Testis (tissue), 5 donors: ENCODE measurements around the gene DTX3. TPM values are rescaled to one million over a fixed set of nuclear protein-coding genes. Genes with fewer than 3 reads are reported as not detected.
"Not testable (repeated sequence)": the region's sequence is repeated elsewhere in the genome, so short reads cannot be mapped to it uniquely, and the experiment has no call there.

Experiments
- DNase-seq: peaks from one replicate; pipeline ENCODE4 v3.0.0-alpha.2; 2019
- H3K27ac ChIP-seq, 2 donors: fragments of 200-600 bp; sonication (generic); one replicate each; pipeline ENCODE4 v1.5.1; 2019
- H3K27me3 ChIP-seq: fragments of 200-600 bp; sonication (generic); one replicate; pipeline ENCODE4 v1.5.1; 2019
- H3K36me3 ChIP-seq: fragments of 200-600 bp; sonication (generic); one replicate; pipeline ENCODE4 v1.5.1; 2017; ENCODE audit warnings: low read depth; ENCODE audit errors: missing control alignments
- H3K4me1 ChIP-seq: fragments of 200-600 bp; sonication (generic); one replicate; pipeline ENCODE4 v1.5.1; 2019
- H3K4me3 ChIP-seq, 2 donors: fragments of 200-600 bp; sonication (generic); one replicate each; pipeline ENCODE4 v1.5.1; 2017 to 2019
- H3K9me3 ChIP-seq: fragments of 200-600 bp; sonication (generic); one replicate; pipeline ENCODE4 v1.5.1; 2017
- CTCF ChIP-seq, 3 experiments: fragments of 450-650 bp in 2 of 3; fragments of 200-600 bp in 1 of 3; sonication (generic) in 1 of 3; IDR thresholded peaks; one replicate each; pipeline ENCODE4 v1.5.1; 2016 to 2019; ENCODE audit warnings: antibody characterized with exemption in 3 of 3, mild to moderate bottlenecking in 2 of 3, moderate library complexity in 1 of 3
- POLR2A ChIP-seq: fragments of 450-650 bp; IDR thresholded peaks from one replicate; pipeline ENCODE4 v1.6.1; 2017; ENCODE audit warnings: antibody characterized with exemption, mild to moderate bottlenecking, moderate library complexity
- WGBS, 2 donors: methylation state at CpG; one replicate each; pipeline ENCODE4 v1.1.5; 2018; 5-methylcytosine and 5-hydroxymethylcytosine counted together
- intact Hi-C: fragments of 100-400 bp; cut with DNase I; formaldehyde crosslinking; loops from one replicate; pipeline ENCODE4 v1.15.1; 2023; ENCODE audit warnings: low total_unique reads
- long read RNA-seq, 2 donors: transcript quantifications; one replicate each; lab custom pipeline, GENCODE V29; 2026
- polyA plus RNA-seq: library from polyadenylated mRNA; stranded (reverse); fragments of 350-450 nt; fragmentation: Illumina TruSeq; extraction: RNeasy Lipid Tissue Mini Kit (QIAGEN cat#74804); gene quantifications from one replicate; pipeline ENCODE4 v1.2.3, GENCODE V29; 2014; ENCODE audit warnings: low read depth, low replicate concordance; ENCODE audit not compliant: insufficient read depth
- total RNA-seq, 2 donors: library from RNA; depleted of rRNA; stranded (reverse); fragments of >200 nt; gene quantifications; one replicate each; pipeline ENCODE4 v1.2.3, GENCODE V29; 2016

Gene DTX3
- 10 to 100 TPM; 45.0 to 60.4 TPM for total RNA-seq
- polyA plus RNA-seq, result 37.9 TPM
- long read RNA-seq, donor 1, transcript DTX3-204 (6 exons, 2,067 nt), result major isoform, 6 of 13 reads
- long read RNA-seq, donor 1, partial matches to known transcripts, result 0 of 13 reads
- long read RNA-seq, donor 1, other reads (novel, unspliced or antisense), result 0 of 13 reads
- long read RNA-seq, donor 2, partial matches to known transcripts, result 10 of 15 reads
- long read RNA-seq, donor 2, other reads (novel, unspliced or antisense), result 0 of 15 reads

- peaks cover 10% of the 10 kb centered on the region for H3K4me1 ChIP-seq
- H3K27me3 ChIP-seq, result no peaks in the 10 kb centered on the region
- H3K36me3 ChIP-seq, result no peaks in the 10 kb centered on the region
- H3K4me3 ChIP-seq, result peak within 1 kb of the TSS; percentile 75 to 79
- TF ChIP-seq POLR2A (no peak), CTCF (IDR thresholded peaks at IDR 0.05) (no peak)
- WGBS, 2 donors, result 0 to 2% methylated on average over 3 to 33 of the region's 36 CpGs
- no peaks in the 10 kb centered on the region for H3K9me3 ChIP-seq
- intact Hi-C loops, result no loop called here
- peak within 1 kb of the TSS; percentile 94 to 96 for H3K27ac ChIP-seq
- DNase-seq, result peak; percentile 83
These were observed at the start of gene DTX3 for GRCh38 chr12:57604454-57604991. TSS of gene DTX3 (plus strand) at chr12:57604824. CDS start at chr12:57606518, 1,694 bp downstream.

DNA sequence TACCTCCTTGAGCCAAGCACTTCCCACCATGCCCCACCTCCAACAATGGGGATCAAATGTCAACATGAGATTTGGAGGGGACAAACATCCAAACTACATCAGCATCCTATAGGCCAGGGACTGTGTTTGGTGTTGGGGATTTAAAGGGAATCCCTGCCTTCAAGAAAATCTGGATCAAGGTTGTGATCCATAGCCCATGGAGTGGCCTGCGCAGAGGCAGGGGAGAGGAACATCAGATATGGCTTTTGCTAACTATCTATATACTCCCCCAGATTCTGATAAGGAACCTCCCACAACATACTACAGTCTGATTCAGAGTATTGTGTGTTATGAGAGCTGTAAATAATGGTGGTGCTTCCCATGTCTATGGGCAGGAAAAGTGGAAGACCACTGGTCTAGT is 49.7 kb upstream of the DTX3 start:
- Histone ChIP-seq H3K4me3 (no peak overlapping the region), H3K4me1 (peaks cover 4% of the 10 kb centered on the region), H3K27ac (no peak overlapping the region), H3K36me3 (no peaks in the 10 kb centered on the region), H3K9me3 (no peaks in the 10 kb centered on the region), H3K27me3 (no peaks in the 10 kb centered on the region)
- WGBS, 2 donors, result 76% methylated on average over 1 of the region's 1 CpG; no CpG with 5 or more reads in 1 of the 2 donors
- no peak for TF ChIP-seq CTCF (IDR thresholded peaks at IDR 0.05)
- TF ChIP-seq POLR2A, result no peak
- intact Hi-C loops, result no loop called here
- no peak for DNase-seq

DNA sequence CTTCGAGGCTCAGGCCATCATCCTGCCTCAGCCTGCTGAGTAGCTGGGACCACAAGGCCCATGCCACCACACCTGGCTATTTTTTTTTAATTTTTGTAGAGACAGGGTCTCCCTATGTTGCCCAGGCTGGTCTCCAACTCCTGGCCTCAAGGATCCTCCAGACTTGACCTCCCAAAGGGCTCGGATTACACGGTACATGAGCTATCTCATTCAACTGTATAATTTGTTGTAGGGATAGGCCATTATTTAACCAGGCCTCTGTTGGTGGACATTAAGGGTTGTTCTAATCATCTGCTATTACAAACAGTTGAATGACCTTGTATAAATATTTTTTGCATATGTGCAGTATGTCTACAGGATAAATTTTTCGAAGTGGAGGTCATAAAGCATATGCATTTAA is 45.8 kb upstream of the DTX3 start:
- no peak for DNase-seq
- TF ChIP-seq POLR2A (no peak), CTCF (IDR thresholded peaks at IDR 0.05) (no peak)
- WGBS, 2 donors, result 83 to 93% methylated on average over 4 of the region's 4 CpGs
- H3K27ac ChIP-seq, result no peak overlapping the region
- no peaks in the 10 kb centered on the region for H3K9me3 ChIP-seq
- no peaks in the 10 kb centered on the region for H3K36me3 ChIP-seq
- intact Hi-C loops, result no loop called here
- no peaks in the 10 kb centered on the region for H3K4me1 ChIP-seq
- no peaks in the 10 kb centered on the region for H3K27me3 ChIP-seq
- no peak overlapping the region for H3K4me3 ChIP-seq

- H3K4me1 ChIP-seq, result no peaks in the 10 kb centered on the region
- WGBS, 2 donors, result 93 to 98% methylated on average over 2 of the region's 2 CpGs
- no peaks in the 10 kb centered on the region for H3K36me3 ChIP-seq
- no peak for DNase-seq
- no peak for TF ChIP-seq POLR2A
- no peak overlapping the region for H3K27ac ChIP-seq
- no peak overlapping the region for H3K4me3 ChIP-seq
- intact Hi-C loops, result no loop called here
- H3K27me3 ChIP-seq, result no peaks in the 10 kb centered on the region
- H3K9me3 ChIP-seq, result no peaks in the 10 kb centered on the region
These were observed 44.1 kb upstream of the DTX3 start for GRCh38 chr12:57560516-57560915.

DNA sequence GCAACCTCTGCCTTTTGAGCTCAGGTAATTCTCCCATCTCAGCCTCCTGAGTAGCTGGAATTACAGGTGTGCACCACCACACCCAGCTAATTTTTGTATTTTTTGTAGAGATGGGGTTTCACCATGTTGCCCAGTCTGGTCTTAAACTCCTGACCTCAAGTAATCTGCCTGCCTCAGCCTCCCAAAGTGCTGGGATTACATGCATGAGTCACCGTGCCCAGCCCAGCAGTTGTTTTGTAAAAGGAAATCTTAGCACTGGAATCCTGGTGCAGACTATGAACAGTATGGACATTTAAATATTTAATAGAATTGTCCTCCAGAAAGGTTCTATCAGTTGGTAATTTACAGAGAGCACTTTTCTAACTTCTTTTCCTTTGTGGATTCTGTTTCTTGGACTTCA is 43.5 kb upstream of the DTX3 start:
- WGBS, 2 donors, result 81 to 86% methylated on average over 1 of the region's 1 CpG
- H3K27ac ChIP-seq, intact Hi-C loops, H3K27me3 ChIP-seq, H3K9me3 ChIP-seq, H3K36me3 ChIP-seq, DNase-seq, H3K4me1 ChIP-seq, H3K4me3 ChIP-seq: not testable (repeated sequence)

GRCh38 chr12:57563358-57563757 is 41.3 kb upstream of the DTX3 start:
- H3K9me3 ChIP-seq, result no peaks in the 10 kb centered on the region
- WGBS, 2 donors, result 58 to 71% methylated on average over 4 of the region's 4 CpGs
- no peaks in the 10 kb centered on the region for H3K4me1 ChIP-seq
- intact Hi-C loops, result no loop called here
- no peak overlapping the region for H3K27ac ChIP-seq
- H3K36me3 ChIP-seq, result no peaks in the 10 kb centered on the region
- H3K4me3 ChIP-seq, result no peak overlapping the region
- TF ChIP-seq POLR2A (no peak), CTCF (IDR thresholded peaks at IDR 0.05) (no peak)
- no peak for DNase-seq
- no peaks in the 10 kb centered on the region for H3K27me3 ChIP-seq
